ENCODE data around the gene FAM217A. TPM values are rescaled to one million over a fixed set of nuclear protein-coding genes. Genes with fewer than 3 reads are reported as not detected.

FAM217A gene
- total and polyA plus RNA-seq, 2 of the 8 experiments (the other 6 are each of a cell fraction or from before 2014, with no cell fraction given): 0.03 TPM; not detected in 1

DNA sequence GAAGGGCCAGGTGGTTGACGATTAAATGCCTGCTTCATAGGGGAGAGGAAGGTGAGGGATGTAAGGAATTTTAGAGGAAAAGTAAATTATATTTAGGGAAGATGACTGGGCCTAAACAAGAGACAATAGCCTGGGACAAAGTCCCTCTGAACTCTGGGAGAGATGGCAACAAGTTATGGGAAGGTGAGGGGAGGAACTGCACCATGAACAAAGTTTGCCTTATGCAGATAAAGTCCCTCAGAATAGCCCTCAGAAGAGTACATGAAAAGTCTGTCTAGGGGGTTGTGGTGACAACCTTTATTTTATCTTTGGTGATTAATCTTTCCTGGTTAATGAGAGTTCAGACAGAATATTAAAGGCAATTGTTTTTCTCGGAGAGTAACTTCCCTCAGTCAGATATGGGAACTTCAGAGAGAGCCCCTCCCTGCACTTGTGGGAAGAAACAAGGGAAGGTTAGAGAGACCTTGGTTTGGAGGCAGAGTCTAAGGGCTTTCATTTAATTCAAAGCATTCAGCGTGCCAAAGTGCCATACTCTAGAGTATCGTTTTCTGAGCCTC, 27.1 kb upstream of the FAM217A start:
- CTCF ChIA-PET (ENCODE audit: partially characterized antibody): no interaction called here
- H3K79me1 ChIP-seq (ENCODE audit: low read depth, low read length): no peaks in the 10 kb centered on the region
- TF ChIP-seq GABPA (IDR thresholded peaks at IDR 0.05; ENCODE audit: borderline replicate concordance, insufficient read depth, low read length) (no peak), RFX5 (IDR thresholded peaks at IDR 0.05; ENCODE audit: borderline replicate concordance, low read depth, low read length) (no peak), RAD21 (IDR thresholded peaks at IDR 0.05 in 1 of 2, conservative IDR thresholded peaks at IDR 0.05 in 1 of 2; ENCODE audit: low read depth in 2 of 2, low read length in 2 of 2) (no peak), RXRA (IDR thresholded peaks at IDR 0.05; ENCODE audit: insufficient read depth, low read depth, low read length) (no peak), JUN (IDR thresholded peaks at IDR 0.05; ENCODE audit: low read depth, low read length) (no peak), TAF1 (IDR thresholded peaks at IDR 0.05; ENCODE audit: low read depth, low read length) (no peak), TEAD4 (IDR thresholded peaks at IDR 0.05; ENCODE audit: low read depth, low read length) (no peak), BRCA1 (IDR thresholded peaks at IDR 0.05; ENCODE audit: low read depth, low read length) (no peak), NRF1 (IDR thresholded peaks at IDR 0.05; ENCODE audit: low read depth, low read length) (no peak), HDAC6 (IDR thresholded peaks at IDR 0.05; ENCODE audit: low read depth, low read length) (no peak), SIN3A (conservative IDR thresholded peaks at IDR 0.05 in 1 of 2, IDR thresholded peaks at IDR 0.05 in 1 of 2; ENCODE audit: low read depth in 1 of 2, low read length in 2 of 2) (no peak), BCL11A (IDR thresholded peaks at IDR 0.05; ENCODE audit: low read depth in 2 of 2, low read length in 2 of 2) (no peak), FOSL1 (IDR thresholded peaks at IDR 0.05; ENCODE audit: insufficient read depth, low read depth, low read length) (no peak)
- TF ChIP-seq, protein P1, sequence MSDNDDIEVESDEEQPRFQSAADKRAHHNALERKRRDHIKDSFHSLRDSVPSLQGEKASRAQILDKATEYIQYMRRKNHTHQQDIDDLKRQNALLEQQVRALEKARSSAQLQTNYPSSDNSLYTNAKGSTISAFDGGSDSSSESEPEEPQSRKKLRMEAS (IDR thresholded peaks at IDR 0.05): no peak

More for the DNA sequence above, 27.1 kb upstream of the FAM217A start:
- Histone ChIP-seq H3K27ac (ENCODE audit: low read depth, low read length) (no peak overlapping the region), H3K4ac (replicated peaks; ENCODE audit: insufficient read length, low read depth, low read length) (no peak overlapping the region), H3K23ac (ENCODE audit: insufficient read length) (no peak overlapping the region), H3K23me2 (ENCODE audit: low read depth, low read length) (no peaks in the 10 kb centered on the region; the same call in 1 of the 2 replicates), H4K5ac (ENCODE audit: insufficient read length, low read depth, low read length) (no peak overlapping the region), H4K8ac (ENCODE audit: extremely low read depth, insufficient read depth, low read length) (no peak overlapping the region), H2BK12ac (ENCODE audit: low read depth, low read length) (no peak overlapping the region), H2AK5ac (ENCODE audit: low read depth, low read length) (no peak overlapping the region), H3K18ac (ENCODE audit: extremely low read depth, low read length) (no peak overlapping the region), H3K4me3 (ENCODE audit: extremely low read depth in 1 of 4, insufficient read depth in 2 of 4, low read depth in 3 of 4, low read length in 4 of 4) (no peak overlapping the region), H3K9ac (replicated peaks in 1 of 4; ENCODE audit: extremely low read depth in 1 of 4, low read depth in 3 of 4, low read length in 3 of 4) (no peak overlapping the region), H2BK15ac (ENCODE audit: low read length) (no peak overlapping the region), H3K4me2 (ENCODE audit: insufficient read depth in 1 of 2, low read depth in 2 of 2, low read length in 2 of 2) (no peak overlapping the region), H2BK20ac (ENCODE audit: low read length) (no peak overlapping the region), H3K79me2 (ENCODE audit: control insufficient read depth in 1 of 2, insufficient read depth in 2 of 2, low read length in 2 of 2) (no peaks in the 10 kb centered on the region), H3K14ac (ENCODE audit: insufficient read length) (no peak overlapping the region), H3K9me3 (ENCODE audit: insufficient read depth in 2 of 2, low read depth in 1 of 2, low read length in 1 of 2) (no peaks in the 10 kb centered on the region), H3K36me3 (ENCODE audit: control insufficient read depth in 2 of 4, insufficient read depth in 4 of 4, low read length in 3 of 4) (no peaks in the 10 kb centered on the region; a peak in 2 of 8 replicates), H2AFZ (ENCODE audit: low read length) (no peak overlapping the region), H3K27me3 (replicated peaks in 1 of 4; ENCODE audit: control insufficient read depth in 3 of 4, extremely low read depth in 1 of 4, insufficient read depth in 3 of 4, low read length in 3 of 4) (no peaks in the 10 kb centered on the region), H2BK5ac (ENCODE audit: low read depth, low read length) (no peak overlapping the region), H3K56ac (replicated peaks; ENCODE audit: insufficient read length, low read depth, low read length) (no peak overlapping the region), H4K20me1 (replicated peaks in 1 of 2; ENCODE audit: control insufficient read depth in 1 of 2, insufficient read depth in 2 of 2, low read length in 2 of 2) (no peaks in the 10 kb centered on the region), H3K4me1 (replicated peaks in 1 of 4; ENCODE audit: control insufficient read depth in 3 of 4, insufficient read depth in 4 of 4, low read length in 3 of 4) (no peaks in the 10 kb centered on the region), H2BK120ac (replicated peaks; ENCODE audit: low read depth, low read length) (no peak overlapping the region), H4K91ac (replicated peaks; ENCODE audit: insufficient read length, low read length) (no peak overlapping the region)
- WGBS, 2 experiments (ENCODE audit: extremely low coverage in 1 of 2, insufficient coverage in 1 of 2, insufficient read length in 1 of 2, insufficient replicate concordance in 2 of 2, low coverage in 1 of 2, low lambda C conversion rate in 2 of 2, missing lambda C conversion rate in 1 of 2): 84% methylated on average over 4 of the region's 4 CpGs; no CpG with 5 or more reads in 1 of the 2 experiments
- POLR2A ChIA-PET (ENCODE audit: partially characterized antibody): no interaction called here
- DNase-seq (ENCODE audit: low read depth in 1 of 2, low spot score in 2 of 2) (no peak), FAIRE-seq (no peak)

Data from H1 (cell line).